ENCODE results near the gene P4HA3. TPM values are rescaled to one million over a fixed set of nuclear protein-coding genes. Genes with fewer than 3 reads are reported as not detected.

The P4HA3 gene
- total and polyA plus RNA-seq, 4 donors, result 0.07 to 0.59 (median 0.33) TPM

DNA sequence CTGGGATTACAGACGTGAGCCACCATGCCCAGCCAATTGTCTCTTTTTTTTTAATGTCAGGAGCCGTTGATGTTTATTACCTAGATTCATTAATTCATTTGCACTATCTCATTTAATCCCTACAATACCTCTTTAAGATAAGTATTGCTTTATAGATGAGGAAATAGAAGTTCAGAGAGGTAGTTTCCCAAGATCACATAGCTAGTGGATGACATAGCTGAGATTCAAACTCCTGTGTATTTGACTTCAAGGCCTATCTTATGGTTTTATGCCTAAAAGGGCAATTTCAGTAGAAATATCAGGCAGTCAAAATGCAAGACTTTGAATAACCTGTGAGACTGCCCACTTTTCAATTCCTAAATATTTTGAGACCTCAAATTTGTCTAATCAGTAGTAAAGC is 73.9 kb downstream of the P4HA3 start:
- no peak overlapping the region for H3K27ac ChIP-seq (ENCODE audit: low read depth in 1 of 2, low read length in 2 of 2)
- peaks cover 6 to 25% (median 20%) of the 10 kb centered on the region in 4 donors for H3K36me3 ChIP-seq (ENCODE audit: control insufficient read depth in 4 of 4, insufficient read depth in 3 of 4, low read depth in 1 of 4, low read length in 3 of 4)
- DNase-seq (ENCODE audit: low spot score), result no peak
- no peaks in the 10 kb centered on the region for H3K4me1 ChIP-seq (ENCODE audit: control insufficient read depth in 4 of 4, insufficient read depth in 4 of 4, low read length in 3 of 4)
- TF ChIP-seq EGR1 (IDR thresholded peaks at IDR 0.05; ENCODE audit: low read depth in 2 of 2), result no peak
- TF ChIP-seq SP1 (IDR thresholded peaks at IDR 0.05), result no peak
- no peak for TF ChIP-seq HNF4G (IDR thresholded peaks at IDR 0.05)
- no peak for TF ChIP-seq HNF4A (conservative IDR thresholded peaks at IDR 0.05)
- no peaks in the 10 kb centered on the region for H3K9me3 ChIP-seq (ENCODE audit: control insufficient read depth in 4 of 4, low read length in 3 of 4)
- H3K4me3 ChIP-seq (ENCODE audit: low read depth in 1 of 3, low read length in 3 of 3), result no peak overlapping the region
- no peak overlapping the region for H3K9ac ChIP-seq (ENCODE audit: low read depth in 1 of 2, low read length in 2 of 2)
- no peaks in the 10 kb centered on the region for H3K27me3 ChIP-seq (ENCODE audit: control insufficient read depth in 4 of 4, insufficient read depth in 4 of 4, low read length in 3 of 4)
- 94% methylated on average over 2 of the region's 2 CpGs for WGBS

DNA sequence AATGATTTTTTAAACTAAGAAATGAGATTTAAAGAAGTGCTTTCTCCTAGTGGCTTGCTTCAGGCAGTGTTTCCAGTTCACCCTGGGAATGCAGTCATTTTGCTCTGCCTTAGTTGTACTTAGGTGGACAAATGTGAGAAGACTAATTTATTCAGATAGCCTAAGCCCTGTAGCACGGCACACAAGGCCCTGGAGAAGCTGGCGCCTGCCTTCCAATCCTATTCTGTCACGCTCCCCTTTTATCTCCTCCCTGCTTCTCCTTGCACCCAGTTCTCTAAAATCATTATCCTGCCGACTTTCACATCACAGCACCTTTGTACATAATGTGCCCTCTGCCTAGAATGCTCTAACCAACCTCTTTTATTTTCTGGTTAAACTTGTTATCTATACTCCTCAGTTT is 76.3 kb downstream of the P4HA3 start:
- Histone ChIP-seq H3K27ac (ENCODE audit: low read depth in 1 of 2, low read length in 2 of 2) (no peak overlapping the region), H3K4me3 (ENCODE audit: low read depth in 1 of 3, low read length in 3 of 3) (no peak overlapping the region), H3K9me3 (ENCODE audit: control insufficient read depth in 4 of 4, low read length in 3 of 4) (no peaks in the 10 kb centered on the region), H3K9ac (ENCODE audit: low read depth in 1 of 2, low read length in 2 of 2) (no peak overlapping the region), H3K4me1 (ENCODE audit: control insufficient read depth in 4 of 4, insufficient read depth in 4 of 4, low read length in 3 of 4) (no peaks in the 10 kb centered on the region), H3K36me3 (ENCODE audit: control insufficient read depth in 4 of 4, insufficient read depth in 3 of 4, low read depth in 1 of 4, low read length in 3 of 4) (peaks cover 7 to 36% (median 32%) of the 10 kb centered on the region in 4 donors), H3K27me3 (ENCODE audit: control insufficient read depth in 4 of 4, insufficient read depth in 4 of 4, low read length in 3 of 4) (no peaks in the 10 kb centered on the region)
- no peak for DNase-seq (ENCODE audit: low spot score)
- WGBS, result 98% methylated on average over 4 of the region's 4 CpGs
- TF ChIP-seq, protein P1, sequence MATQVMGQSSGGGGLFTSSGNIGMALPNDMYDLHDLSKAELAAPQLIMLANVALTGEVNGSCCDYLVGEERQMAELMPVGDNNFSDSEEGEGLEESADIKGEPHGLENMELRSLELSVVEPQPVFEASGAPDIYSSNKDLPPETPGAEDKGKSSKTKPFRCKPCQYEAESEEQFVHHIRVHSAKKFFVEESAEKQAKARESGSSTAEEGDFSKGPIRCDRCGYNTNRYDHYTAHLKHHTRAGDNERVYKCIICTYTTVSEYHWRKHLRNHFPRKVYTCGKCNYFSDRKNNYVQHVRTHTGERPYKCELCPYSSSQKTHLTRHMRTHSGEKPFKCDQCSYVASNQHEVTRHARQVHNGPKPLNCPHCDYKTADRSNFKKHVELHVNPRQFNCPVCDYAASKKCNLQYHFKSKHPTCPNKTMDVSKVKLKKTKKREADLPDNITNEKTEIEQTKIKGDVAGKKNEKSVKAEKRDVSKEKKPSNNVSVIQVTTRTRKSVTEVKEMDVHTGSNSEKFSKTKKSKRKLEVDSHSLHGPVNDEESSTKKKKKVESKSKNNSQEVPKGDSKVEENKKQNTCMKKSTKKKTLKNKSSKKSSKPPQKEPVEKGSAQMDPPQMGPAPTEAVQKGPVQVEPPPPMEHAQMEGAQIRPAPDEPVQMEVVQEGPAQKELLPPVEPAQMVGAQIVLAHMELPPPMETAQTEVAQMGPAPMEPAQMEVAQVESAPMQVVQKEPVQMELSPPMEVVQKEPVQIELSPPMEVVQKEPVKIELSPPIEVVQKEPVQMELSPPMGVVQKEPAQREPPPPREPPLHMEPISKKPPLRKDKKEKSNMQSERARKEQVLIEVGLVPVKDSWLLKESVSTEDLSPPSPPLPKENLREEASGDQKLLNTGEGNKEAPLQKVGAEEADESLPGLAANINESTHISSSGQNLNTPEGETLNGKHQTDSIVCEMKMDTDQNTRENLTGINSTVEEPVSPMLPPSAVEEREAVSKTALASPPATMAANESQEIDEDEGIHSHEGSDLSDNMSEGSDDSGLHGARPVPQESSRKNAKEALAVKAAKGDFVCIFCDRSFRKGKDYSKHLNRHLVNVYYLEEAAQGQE (IDR thresholded peaks at IDR 0.05), result no peak
- TF ChIP-seq TAF1 (conservative IDR thresholded peaks at IDR 0.05), result no peak
- TF ChIP-seq EGR1 (IDR thresholded peaks at IDR 0.05; ENCODE audit: low read depth in 2 of 2), result no peak
- TF ChIP-seq, protein P2, sequence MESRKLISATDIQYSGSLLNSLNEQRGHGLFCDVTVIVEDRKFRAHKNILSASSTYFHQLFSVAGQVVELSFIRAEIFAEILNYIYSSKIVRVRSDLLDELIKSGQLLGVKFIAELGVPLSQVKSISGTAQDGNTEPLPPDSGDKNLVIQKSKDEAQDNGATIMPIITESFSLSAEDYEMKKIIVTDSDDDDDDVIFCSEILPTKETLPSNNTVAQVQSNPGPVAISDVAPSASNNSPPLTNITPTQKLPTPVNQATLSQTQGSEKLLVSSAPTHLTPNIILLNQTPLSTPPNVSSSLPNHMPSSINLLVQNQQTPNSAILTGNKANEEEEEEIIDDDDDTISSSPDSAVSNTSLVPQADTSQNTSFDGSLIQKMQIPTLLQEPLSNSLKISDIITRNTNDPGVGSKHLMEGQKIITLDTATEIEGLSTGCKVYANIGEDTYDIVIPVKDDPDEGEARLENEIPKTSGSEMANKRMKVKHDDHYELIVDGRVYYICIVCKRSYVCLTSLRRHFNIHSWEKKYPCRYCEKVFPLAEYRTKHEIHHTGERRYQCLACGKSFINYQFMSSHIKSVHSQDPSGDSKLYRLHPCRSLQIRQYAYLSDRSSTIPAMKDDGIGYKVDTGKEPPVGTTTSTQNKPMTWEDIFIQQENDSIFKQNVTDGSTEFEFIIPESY (IDR thresholded peaks at IDR 0.05), result no peak
- TF ChIP-seq NR2F2 (IDR thresholded peaks at IDR 0.05), result no peak
- TF ChIP-seq FOXA2 (IDR thresholded peaks at IDR 0.05), result no peak

DNA sequence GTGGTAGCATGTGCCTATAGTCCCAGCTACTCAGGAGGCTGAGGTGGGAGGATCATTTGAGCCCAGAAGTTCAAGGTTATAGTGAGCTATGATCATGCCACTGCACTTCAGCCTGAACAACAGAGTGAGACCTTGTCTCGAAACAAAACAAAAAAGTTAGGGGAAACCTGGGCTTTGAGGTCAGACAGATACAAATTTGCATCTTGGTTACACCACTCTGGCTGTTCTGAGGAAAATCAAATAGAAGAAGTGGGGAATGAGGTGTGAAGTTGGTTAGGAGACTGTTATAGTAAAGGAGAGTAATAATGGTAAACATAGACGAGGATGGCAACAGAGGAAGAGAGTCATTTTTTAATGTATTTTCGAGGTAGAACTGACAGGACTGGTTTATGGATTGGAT is 77.8 kb downstream of the P4HA3 start:
- no peak for TF ChIP-seq FOXA2 (IDR thresholded peaks at IDR 0.05)
- no peak for TF ChIP-seq RAD21 (IDR thresholded peaks at IDR 0.05)
- TF ChIP-seq, protein P1 (IDR thresholded peaks at IDR 0.05), result no peak
- TF ChIP-seq RXRA (IDR thresholded peaks at IDR 0.05), result no peak
- TF ChIP-seq, protein P3, sequence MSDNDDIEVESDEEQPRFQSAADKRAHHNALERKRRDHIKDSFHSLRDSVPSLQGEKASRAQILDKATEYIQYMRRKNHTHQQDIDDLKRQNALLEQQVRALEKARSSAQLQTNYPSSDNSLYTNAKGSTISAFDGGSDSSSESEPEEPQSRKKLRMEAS (IDR thresholded peaks at IDR 0.05), result no peak
- TF ChIP-seq HNF4A (conservative IDR thresholded peaks at IDR 0.05), result no peak
- no peak for TF ChIP-seq JUND (IDR thresholded peaks at IDR 0.05)
- TF ChIP-seq, protein P4, sequence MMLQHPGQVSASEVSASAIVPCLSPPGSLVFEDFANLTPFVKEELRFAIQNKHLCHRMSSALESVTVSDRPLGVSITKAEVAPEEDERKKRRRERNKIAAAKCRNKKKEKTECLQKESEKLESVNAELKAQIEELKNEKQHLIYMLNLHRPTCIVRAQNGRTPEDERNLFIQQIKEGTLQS (IDR thresholded peaks at IDR 0.05), result no peak
- TF ChIP-seq SP1 (IDR thresholded peaks at IDR 0.05), result no peak
- TF ChIP-seq NR2F2 (IDR thresholded peaks at IDR 0.05), result no peak
- no peak for TF ChIP-seq GABPA (IDR thresholded peaks at IDR 0.05 in 1 of 2, conservative IDR thresholded peaks at IDR 0.05 in 1 of 2)
- TF ChIP-seq HNF4G (IDR thresholded peaks at IDR 0.05), result no peak
- TF ChIP-seq TAF1 (conservative IDR thresholded peaks at IDR 0.05), result no peak
- no peak for TF ChIP-seq EGR1 (IDR thresholded peaks at IDR 0.05; ENCODE audit: low read depth in 2 of 2)
- TF ChIP-seq YY1 (IDR thresholded peaks at IDR 0.05), result no peak
- TF ChIP-seq, protein P2 (IDR thresholded peaks at IDR 0.05), result no peak
- no peak overlapping the region for H3K27ac ChIP-seq (ENCODE audit: low read depth in 1 of 2, low read length in 2 of 2)
- no peaks in the 10 kb centered on the region for H3K9me3 ChIP-seq (ENCODE audit: control insufficient read depth in 4 of 4, low read length in 3 of 4)
- H3K4me1 ChIP-seq (ENCODE audit: control insufficient read depth in 4 of 4, insufficient read depth in 4 of 4, low read length in 3 of 4), result no peaks in the 10 kb centered on the region
- H3K4me3 ChIP-seq (ENCODE audit: low read depth in 1 of 3, low read length in 3 of 3), result no peak overlapping the region
- WGBS, result 98% methylated on average over 3 of the region's 3 CpGs
- H3K9ac ChIP-seq (ENCODE audit: low read depth in 1 of 2, low read length in 2 of 2), result no peak overlapping the region
- DNase-seq (ENCODE audit: low spot score), result no peak
- no peaks in the 10 kb centered on the region for H3K27me3 ChIP-seq (ENCODE audit: control insufficient read depth in 4 of 4, insufficient read depth in 4 of 4, low read length in 3 of 4)
- peaks cover 3 to 35% (median 29%) of the 10 kb centered on the region in 4 donors for H3K36me3 ChIP-seq (ENCODE audit: control insufficient read depth in 4 of 4, insufficient read depth in 3 of 4, low read depth in 1 of 4, low read length in 3 of 4)
